HG03097 (cell line): ENCODE measurements around the gene SLCO1C1.
"Not testable (repeated sequence)": the region's sequence is repeated elsewhere in the genome, so short reads cannot be mapped to it uniquely, and the experiment has no call there.

Experiments
- ATAC-seq: cut with Tn5 transposase; IDR thresholded peaks from one replicate; pipeline ENCODE4 v1.9.1; 2021; ENCODE audit not compliant: unreplicated experiment, low FRiP score

The SLCO1C1 gene, protein sequence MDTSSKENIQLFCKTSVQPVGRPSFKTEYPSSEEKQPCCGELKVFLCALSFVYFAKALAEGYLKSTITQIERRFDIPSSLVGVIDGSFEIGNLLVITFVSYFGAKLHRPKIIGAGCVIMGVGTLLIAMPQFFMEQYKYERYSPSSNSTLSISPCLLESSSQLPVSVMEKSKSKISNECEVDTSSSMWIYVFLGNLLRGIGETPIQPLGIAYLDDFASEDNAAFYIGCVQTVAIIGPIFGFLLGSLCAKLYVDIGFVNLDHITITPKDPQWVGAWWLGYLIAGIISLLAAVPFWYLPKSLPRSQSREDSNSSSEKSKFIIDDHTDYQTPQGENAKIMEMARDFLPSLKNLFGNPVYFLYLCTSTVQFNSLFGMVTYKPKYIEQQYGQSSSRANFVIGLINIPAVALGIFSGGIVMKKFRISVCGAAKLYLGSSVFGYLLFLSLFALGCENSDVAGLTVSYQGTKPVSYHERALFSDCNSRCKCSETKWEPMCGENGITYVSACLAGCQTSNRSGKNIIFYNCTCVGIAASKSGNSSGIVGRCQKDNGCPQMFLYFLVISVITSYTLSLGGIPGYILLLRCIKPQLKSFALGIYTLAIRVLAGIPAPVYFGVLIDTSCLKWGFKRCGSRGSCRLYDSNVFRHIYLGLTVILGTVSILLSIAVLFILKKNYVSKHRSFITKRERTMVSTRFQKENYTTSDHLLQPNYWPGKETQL

DNA sequence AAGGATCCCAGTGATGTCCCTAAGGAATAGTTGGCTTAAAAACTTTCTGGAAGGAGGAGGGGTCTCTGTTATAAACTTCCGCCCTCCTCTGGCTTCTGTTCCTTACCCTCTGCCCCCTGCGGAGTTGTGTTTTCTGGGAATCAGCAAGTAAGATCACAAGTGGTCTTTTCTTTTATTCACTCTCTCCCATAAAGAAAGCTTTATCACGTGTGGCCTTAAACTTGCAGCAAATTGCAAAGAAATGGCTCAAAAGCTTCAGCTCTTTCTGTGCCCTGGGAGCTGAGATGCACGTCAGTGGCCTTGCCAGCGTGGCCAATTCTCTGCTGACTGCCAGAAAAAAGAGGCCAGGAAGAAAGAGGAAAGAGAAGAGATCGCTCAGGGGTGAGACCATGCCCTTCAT is at the start of gene SLCO1C1:
SLCO1C1 (plus strand) TSS at position 101 of the 400 bp plus-strand sequence. CDS start 4,245 bp downstream, outside the sequence.
- no peak for ATAC-seq

DNA sequence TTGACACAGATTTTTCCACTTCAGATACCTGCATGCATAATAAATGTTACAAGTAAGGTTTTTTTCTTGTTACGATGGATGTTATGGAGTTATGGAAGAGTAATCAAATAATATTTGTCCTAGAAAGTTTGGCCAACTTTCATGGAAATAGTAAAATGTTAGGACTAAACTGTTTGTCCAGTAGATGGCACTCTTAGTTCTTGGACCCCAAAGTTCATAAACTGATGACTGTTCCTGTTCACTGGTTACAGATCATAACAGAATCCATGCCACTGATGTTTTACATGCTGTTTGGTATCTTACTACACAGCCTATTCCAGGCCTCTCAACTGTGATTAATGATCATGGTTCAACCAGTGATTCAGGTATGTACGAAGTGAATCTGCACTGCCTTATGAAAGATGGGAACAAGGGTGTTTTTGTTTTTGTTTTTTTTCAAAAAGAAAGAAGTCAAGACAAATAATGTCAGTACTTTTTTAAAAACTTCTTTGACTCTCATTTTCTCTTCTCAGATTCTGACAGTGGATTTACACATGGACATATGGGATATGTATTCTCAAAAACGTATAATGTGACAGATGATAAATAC is 48.8 kb upstream of the SLCO1C1 start:
- ATAC-seq: no peak

DNA sequence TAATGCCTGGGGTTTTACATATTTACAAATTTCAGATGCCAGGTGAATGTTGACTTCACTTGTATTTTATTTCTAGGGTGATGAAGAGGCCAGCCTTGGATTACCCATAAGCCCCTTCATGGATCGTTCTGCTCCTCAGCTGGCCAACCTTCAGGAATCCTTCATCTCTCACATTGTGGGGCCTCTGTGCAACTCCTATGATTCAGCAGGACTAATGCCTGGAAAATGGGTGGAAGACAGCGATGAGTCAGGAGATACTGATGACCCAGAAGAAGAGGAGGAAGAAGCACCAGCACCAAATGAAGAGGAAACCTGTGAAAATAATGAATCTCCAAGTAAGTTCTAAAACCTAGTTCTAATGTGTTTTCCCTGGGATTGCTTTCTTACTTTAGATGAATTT is 41.3 kb upstream of the SLCO1C1 start:
- ATAC-seq: no peak

DNA sequence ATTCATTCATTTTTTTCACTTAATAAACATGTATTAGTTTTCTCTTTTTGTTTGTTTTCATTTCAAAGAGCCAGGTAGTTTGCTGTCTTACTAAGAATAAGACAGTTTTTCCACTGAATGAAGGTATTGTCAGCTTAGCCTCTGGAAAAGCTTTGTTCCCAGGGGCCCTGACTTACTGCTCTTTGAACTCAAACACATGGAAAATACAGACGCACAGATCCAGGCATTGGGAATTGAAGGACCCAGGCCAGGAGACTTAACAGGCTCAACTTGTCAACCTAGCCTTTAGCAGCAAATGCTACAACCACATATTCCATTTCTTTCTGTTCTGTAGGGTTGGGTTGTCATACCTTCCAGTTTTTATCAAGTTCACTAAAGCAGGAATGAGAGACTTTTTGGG is 38.5 kb upstream of the SLCO1C1 start:
- ATAC-seq: no peak

DNA sequence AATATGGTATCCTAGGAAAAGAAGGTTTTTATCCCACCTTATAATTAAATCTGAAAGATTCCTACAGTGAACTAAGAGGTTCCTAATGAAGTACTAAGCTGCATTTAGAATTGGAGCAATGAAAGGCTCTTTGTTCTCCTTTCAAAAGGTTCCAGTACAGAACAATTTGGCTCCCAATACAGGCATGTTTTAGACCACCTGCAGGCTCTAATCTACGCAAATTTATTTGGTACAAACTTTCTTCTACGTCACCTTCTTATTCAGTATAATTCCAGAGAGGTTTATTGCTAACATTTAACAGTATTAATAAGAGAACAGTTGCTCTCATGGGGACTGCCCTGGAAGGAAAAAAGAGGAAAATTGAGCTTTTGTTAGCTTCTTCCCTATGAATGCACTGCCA is 37.6 kb upstream of the SLCO1C1 start:
- no peak for ATAC-seq

DNA sequence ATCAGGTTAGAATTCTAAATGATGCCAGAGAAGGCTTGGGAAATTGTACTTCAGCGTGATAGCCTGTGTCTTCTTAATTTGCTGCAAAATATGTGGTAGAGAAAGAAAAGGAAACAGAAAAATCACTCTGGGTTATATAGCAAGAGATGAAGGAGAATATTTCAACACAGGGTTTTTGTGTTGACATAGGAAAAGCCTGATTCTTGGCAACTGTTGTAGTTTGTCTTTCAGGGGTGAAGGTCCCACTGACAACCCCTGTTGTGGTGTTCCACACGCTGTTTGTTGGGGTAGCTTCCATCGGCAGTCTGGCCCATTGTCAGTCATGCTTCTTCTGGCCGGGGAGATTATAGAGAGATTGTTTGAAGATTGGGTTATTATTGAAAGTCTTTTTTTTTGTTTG is 13.8 kb upstream of the SLCO1C1 start:
- ATAC-seq: no peak

DNA sequence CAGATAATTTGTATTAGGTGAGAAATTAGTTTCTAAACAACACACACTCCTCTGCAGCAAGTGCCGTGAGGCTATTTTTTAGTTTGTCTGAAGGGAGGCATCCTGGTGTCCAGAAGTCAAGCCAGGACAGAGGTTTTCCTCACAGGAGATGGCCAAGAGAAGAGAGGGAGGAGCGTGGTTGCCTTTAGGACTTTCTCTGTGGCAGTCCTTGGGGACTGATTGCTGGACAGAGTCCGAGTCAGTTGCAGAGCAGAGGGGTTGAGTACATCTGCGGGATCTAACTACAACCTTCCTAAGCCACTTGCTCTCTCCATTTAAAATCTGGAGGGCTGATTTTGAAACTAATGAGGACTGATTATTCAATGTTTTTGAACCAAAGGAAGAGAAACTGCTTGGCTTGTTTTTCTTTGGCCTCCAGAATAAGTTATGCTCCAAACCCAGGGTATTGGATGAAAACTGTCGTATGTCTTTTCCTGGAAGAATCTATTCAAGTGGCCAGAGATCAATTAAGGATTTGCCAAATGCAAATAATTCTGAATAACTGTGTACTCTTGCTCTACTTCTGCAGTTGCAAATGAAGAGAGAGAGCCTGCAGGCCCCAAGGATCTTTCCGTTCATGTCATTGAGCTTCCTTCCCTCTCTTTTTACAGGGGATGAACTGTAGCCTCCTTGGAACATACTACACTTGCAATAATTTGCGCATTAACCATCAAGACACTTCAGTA is 1.2 kb downstream of the SLCO1C1 start:
- ATAC-seq: no peak

DNA sequence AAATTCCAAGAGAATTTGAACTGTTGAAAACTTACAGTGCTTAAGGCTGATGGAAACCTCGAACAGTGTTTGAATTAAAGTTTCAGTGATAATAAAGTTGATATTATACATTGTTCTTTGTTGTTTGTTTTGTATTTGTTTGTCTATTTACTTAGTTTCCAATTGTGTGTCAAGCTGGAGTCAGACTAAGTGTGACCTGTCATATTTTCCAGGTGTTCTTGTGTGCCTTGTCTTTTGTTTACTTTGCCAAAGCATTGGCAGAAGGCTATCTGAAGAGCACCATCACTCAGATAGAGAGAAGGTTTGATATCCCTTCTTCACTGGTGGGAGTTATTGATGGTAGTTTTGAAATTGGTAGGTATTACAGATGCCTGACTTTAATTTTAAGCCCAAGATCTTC is 6.0 kb downstream of the SLCO1C1 start:
- ATAC-seq: no peak

DNA sequence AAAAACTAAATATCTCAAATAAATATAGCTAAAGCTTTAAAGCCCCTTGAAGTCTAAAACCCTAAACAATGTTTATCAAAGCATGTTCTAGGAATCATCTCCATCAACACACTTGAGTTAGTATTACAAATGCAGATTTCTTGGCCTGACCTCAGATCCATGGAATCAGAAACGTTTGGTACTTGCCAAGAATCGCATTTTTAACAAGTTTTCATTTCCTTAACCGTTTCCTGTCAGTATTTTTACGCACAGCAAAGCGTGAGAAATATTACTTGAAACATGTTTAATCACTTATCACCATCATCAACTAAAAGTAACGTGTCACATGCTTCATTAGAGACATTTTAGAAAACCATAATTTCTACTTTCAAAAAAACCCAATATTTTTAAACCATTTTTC is 9.7 kb downstream of the SLCO1C1 start:
- no peak for ATAC-seq

DNA sequence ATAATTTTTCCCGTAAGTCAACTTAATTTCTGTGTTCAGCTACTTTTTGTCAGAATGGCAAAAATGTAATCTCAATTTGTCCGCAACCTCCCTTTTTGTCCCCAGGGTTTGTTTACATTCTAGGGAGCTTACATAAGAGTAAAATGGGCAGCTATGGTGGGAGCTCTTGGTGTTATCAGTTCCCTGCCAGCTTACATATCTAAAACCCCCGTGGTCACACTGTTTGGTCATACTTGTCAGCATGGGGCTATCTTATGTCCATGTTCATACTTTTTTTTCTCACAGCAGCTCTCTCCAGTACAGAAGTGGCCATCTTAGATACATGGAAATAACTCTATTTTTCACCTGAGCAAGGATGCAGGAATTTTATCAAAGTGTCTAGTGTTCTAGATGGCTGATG is 16.7 kb downstream of the SLCO1C1 start:
- no peak for ATAC-seq

DNA sequence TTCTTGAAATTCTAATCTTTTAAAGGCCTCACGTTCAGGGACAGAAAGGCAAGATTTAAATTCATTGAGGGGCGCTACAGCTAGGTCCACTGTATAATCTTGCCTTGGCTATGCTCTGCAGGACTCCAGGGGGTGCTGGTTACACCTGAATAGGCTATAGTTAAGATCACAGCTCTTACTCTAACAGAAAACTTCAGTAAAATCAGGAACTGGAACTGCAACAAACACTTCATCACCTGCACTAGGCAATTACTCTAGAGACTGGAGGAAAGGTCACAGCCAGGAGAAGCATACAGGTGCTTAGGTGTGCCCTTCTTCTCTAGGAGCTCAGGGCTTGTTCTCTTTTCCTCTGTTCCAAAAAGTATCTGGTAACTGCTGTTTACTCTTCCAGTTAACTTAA is 20.9 kb downstream of the SLCO1C1 start:
- no peak for ATAC-seq

DNA sequence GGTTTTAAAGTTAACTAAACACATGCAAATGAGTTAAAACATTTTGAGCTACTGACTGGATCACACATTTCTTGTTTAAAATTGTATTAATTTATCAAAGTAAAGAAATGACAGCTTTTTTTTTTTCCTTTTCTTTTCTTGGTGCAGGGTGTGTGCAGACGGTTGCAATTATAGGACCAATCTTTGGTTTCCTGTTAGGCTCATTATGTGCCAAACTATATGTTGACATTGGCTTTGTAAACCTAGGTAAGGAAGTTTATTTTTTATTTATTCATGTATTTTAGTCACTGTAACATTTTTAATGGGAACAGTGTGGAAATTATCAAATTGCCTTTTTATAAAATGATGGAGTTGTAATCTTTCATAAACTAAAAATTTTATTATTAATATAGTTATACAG is 21.9 kb downstream of the SLCO1C1 start:
- ATAC-seq: no peak

DNA sequence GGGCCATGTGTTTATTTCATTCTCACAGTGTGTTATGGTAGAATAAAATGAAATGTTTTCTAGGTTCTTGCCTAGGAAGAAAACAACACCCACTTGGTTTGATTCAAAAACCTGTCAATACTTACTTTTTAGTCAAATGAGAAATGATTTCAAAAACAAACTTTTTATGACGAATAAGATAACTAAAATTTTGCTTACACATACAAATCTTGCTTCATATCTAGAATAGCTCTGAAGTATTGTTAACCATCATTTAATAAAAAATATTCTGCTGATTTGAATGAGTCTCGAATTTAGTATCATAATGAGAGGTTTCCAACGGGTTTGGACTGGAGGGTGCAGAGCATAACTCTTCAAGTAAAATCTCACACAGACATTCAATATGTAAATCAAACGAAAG is 23.2 kb downstream of the SLCO1C1 start:
- no peak for ATAC-seq

DNA sequence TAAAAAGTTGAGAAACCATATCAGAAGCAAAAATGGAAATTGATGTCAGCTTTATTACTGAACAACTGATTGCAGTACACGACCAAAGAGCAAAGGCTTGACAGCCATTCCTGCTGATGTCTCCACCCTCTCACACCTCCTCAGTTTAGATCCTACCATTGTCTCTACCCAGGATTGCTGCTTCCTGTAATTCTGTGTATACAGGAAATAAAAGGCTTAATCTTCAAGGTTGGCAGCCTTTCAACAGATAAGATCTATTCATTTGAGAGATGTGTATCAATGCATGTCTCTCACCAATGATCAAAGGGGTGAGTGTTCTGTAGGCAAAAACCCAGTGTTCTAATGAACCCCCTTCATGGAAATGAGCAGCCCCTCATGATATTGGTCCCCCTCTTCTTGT is 27.0 kb downstream of the SLCO1C1 start:
- no peak for ATAC-seq

DNA sequence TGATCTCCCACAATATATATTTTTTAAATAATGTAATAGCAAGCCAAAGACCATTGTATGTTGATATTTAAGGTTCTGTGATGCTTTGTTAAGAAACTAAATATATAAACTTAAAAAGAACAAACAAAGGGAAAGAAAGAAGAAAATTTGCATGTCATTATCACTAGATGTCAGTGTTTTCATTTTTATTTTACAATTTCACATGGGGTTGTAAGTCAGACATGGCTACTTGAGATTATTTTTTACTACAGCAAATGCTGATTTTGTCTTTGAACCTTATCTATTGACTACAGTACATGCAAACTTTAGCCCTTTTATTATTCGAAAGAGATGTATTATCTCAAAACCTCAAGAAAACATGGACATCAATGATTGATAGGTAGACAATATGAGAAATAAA is 36.1 kb downstream of the SLCO1C1 start:
- no peak for ATAC-seq

DNA sequence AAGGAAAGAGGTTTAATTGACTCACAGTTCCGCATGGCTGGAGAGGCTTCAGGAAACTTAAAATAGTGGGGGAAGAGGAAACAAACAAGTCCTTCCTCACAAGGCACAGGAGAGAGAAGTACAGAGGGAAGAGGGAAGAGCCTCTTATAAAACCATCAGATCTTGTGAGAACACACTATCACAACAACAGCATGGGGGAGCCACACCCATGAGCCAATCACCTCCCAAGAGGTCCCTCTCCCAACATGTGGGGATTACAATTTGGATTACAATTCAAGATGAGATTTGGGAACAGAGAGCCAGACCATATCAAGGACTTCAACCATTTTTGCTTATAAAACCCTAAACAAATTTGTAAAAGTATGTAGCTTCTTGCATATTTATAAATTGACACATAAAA is 45.8 kb downstream of the SLCO1C1 start:
- ATAC-seq: no peak

DNA sequence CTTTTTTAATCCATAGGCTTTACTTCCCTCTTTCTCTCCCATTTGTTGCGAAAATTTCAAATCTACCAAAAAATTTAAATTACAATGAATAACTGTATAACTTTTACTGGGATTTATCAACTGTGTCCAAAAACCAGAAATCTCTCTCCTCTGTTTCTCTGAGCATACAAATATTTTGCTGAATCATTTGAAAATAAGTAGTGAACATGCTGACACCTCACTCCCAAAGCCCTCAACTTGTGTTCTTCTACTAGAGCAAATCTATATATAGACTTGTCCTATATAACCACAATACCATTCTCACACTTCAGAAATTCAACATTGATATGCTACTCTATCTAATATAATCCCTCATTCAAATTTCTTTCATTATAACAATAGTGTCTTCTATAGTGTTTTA is 53.1 kb downstream of the SLCO1C1 start:
- no peak for ATAC-seq

DNA sequence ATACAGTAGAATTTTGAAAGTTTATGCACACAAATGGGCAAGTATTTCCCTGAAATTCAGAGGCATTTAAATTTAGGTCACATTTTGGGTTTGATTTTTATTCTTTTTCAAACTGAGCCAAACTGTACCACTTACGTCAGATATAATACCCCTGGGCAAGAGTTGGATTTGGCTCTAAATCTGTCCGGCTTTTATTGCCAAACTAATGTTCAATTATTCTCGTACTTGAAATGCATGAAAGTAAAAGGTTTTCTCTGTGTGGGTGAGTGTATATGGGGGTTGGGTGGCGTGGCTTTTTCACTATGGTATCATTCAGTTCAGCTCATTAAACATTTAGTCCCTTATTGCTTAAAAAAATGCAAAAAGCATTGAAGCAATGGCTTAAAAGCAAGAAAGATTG is 55.9 kb downstream of the SLCO1C1 start:
- ATAC-seq: no peak

DNA sequence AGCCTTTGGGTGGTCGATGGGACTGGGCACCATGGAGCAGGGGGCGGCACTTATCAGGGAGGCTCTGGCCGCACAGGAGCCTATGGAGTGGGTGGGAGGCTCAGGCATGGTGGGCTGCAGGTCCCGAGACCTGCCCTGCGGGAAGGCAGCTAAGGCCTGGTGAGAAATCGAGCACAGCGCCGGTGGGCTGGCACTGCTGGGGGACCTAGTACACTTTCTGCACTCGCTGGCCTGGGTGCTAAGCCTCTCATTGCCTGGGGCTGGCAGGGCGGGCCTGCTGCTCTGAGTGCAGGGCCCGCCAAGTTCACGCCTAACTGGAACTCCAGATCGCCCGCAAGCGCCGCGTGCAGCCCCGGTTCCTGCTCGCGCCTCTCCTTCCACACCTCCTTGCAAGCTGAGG is 82.3 kb downstream of the SLCO1C1 start:
- ATAC-seq: no peak

DNA sequence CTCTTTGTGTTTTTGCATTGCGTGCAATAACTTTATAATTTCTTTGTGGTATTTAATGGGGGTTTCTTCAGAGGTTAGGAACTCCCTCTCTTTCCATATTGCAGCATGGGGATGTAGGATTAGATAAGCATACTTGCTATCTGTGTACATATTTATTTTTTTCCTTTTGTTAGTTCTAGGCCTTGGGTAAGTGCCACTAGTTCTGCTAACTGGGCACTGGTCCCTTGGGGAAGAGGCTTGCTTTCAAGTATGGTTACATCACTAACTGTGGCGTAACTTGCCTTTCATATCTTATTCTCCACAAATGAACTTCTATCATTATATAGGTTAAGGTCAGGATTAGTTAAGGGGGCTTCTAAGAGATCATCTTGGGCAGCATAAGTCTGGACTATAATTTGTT is 83.8 kb downstream of the SLCO1C1 start:
- ATAC-seq: no peak

DNA sequence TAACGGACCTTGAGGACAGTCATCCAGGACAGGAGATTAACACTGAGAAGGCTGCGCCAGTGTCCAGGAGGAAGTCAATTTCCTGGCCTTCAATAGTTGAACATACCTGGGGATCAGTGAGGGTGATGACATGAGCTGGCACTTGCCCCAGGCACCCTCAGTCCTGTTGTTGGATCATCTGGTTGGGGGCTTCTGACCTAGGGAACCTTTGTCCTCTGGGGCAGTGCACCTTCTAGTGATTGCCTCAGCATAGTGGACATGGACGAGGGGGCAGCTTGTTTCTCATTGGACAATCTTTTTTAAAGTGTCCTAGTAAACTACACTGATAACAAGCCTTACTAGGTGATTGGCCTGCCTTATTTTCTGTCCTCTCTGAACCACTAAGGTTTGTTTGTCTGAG is 84.8 kb downstream of the SLCO1C1 start:
- not testable (repeated sequence) for ATAC-seq
